ENCODE measurements around the gene SHCBP1L.

The SHCBP1L gene

GRCh38 chr1:182888736-182889531, 64.0 kb downstream of the SHCBP1L start:
- DNase-seq = no peak

DNA sequence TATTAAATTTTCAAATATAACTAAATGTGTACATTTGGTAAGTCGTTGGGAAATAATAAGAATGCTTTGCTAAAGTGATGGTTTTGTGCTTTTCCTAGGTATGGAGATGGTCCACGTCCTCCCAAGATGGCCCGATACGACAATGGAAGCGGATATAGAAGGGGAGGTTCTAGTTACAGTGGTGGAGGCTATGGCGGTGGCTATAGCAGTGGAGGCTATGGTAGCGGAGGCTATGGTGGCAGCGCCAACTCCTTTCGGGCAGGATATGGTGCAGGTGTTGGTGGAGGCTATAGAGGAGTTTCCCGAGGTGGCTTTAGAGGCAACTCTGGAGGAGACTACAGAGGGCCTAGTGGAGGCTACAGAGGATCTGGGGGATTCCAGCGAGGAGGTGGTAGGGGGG, 66.0 kb downstream of the SHCBP1L start:
- no peak for DNase-seq

DNA sequence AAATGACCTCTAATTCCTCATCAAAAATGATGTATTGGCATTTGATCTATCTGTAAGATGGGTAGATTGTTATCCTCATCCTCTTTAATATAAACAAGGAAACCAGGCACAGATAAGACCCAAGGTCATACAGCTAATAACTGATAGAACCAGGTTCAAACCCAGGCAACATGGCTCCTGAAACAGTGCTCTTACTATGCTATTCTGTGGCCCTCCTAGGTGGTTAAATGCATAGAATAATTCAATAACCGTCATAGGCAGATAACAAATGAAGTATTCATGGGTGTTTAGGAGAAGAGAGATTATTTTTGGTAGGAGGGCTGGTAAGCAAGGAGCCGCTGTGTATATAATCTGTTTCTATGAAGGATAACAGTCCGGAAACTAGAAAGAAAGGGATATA, 67.4 kb downstream of the SHCBP1L start:
- no peak for DNase-seq

DNA sequence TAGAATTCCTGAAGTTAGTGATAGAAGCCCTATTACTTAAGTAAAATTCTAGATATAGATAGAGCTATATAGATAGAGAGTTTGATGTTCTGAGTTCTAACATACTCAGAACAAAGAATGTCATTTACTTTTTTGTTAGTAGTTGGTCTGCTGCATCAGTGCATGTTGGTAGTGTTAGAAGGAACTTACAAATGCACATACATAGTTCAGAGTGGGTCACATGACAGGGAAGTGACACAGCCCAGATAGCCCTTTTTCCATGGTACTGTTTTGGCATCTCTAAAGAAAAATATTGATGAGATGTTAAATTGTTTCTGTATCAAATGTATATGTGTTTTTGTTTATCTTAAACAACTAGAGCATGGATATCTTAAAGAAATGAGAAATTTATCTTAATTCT, 68.1 kb downstream of the SHCBP1L start:
- no peak for DNase-seq

- DNase-seq = no peak
These were observed 75.1 kb downstream of the SHCBP1L start for GRCh38 chr1:182877842-182878241.

GRCh38 chr1:182877331-182877730, 75.6 kb downstream of the SHCBP1L start:
- no peak for DNase-seq

- no peak for DNase-seq
These were observed 77.1 kb downstream of the SHCBP1L start for GRCh38 chr1:182875889-182876288.

- no peak for DNase-seq
These were observed 80.1 kb downstream of the SHCBP1L start for GRCh38 chr1:182872881-182873280.

- DNase-seq = no peak
These were observed 83.7 kb downstream of the SHCBP1L start for GRCh38 chr1:182869241-182869666.

DNA sequence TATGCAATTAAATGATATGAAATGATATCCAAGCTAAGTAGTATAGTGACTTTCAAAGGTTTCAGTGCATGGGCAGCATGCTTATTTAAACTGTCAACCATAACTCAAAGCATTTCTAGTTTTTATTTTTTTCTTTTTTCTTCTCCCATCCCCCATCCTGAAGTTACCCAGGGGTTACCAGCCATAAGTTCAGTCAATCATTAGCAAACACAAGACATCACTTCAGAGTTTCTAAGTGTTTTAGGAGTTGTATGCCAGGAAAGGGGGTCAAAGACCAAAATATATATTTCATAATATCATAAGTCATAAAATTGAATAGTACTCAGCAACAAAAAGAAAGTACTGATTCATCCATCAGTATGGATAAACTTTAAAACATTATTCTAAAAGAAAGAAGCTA, 85.1 kb downstream of the SHCBP1L start:
- DNase-seq = no peak

DNA sequence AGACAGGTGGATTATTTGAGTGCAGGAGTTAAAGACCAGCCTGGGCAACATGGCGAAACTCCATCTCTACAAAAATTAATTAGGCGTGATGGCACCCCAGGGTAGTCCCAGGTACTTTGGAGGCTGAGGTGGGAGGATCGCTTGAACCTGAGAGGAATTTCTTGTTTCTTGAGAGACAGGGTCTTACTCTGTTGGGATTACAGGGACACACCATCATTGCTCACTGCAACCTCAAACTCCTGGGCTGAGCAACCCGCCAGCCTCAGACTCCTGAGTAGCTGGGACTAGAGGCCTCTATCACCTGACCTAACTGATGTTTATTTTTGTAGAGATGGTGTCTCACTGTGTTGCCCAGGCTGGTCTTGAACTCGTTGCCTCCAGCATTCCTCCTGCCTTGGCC, 89.0 kb downstream of the SHCBP1L start:
- DNase-seq = no peak

DNA sequence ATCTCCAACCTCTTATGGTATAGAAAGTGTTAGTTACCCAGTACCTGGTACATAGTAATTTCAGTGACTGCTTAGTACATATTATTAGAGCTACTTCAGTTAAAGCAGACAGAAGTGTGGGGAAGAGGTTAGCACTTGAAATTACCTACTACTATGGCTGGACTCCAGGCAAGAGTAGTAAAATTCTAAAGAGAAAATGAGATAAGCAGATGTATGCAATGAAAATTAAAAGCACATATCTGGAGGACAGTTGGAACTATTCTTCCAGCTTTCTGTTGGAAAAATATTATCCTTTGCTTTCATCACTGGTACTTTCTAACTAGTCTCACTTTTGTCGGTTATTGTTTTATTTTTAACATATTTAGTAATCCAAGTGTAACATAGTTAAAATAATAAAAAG, 90.1 kb downstream of the SHCBP1L start:
- DNase-seq = no peak

- no peak for DNase-seq
These were observed 91.0 kb downstream of the SHCBP1L start for GRCh38 chr1:182861994-182862393.

- DNase-seq = no peak
These were observed 92.3 kb downstream of the SHCBP1L start for GRCh38 chr1:182860658-182861057.

DNA sequence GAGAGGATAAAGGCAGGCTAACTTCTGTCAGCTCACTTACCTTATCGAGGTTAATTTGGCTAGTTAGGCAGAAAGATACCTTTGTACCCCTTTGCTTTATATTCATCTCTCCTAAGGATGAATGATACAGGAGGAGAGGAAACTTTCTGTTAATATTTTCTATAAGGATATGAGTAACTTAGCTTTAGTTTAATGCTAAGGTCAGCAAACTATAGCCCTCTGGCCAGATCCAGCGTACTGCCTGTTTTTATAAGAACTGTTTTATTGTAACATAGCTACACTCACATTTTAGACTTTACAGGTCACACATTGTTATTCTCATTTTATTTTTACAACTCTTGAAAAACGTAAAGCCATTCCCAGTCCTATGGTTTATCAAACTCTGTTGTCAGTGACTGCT, 95.8 kb downstream of the SHCBP1L start:
- no peak for DNase-seq

- no peak for DNase-seq
These were observed 97.1 kb downstream of the SHCBP1L start for GRCh38 chr1:182855911-182856310.

GRCh38 chr1:182851825-182852224, 101.1 kb downstream of the SHCBP1L start:
- DNase-seq = no peak

- no peak for DNase-seq
These were observed 102.6 kb downstream of the SHCBP1L start for GRCh38 chr1:182850319-182850718.

Measured in CD4-positive, alpha-beta T cell treated with Interferon gamma for 1 hour (primary cell).